HG03159 (cell line): ENCODE measurements around the gene OR9Q1.
"Not testable (repeated sequence)": the region's sequence is repeated elsewhere in the genome, so short reads cannot be mapped to it uniquely, and the experiment has no call there.

Experiments
- ATAC-seq: cut with Tn5 transposase; IDR thresholded peaks from one replicate; pipeline ENCODE4 v1.9.1; 2021; ENCODE audit warnings: mild to moderate bottlenecking, moderate library complexity; ENCODE audit not compliant: unreplicated experiment

OR9Q1 gene

GRCh38 chr11:58023435-58023931, at the start of gene OR9Q1:
TSS of gene OR9Q1 (plus strand) at chr11:58023881. CDS start at chr11:58179445, 155,564 bp downstream.
- ATAC-seq: no peak

GRCh38 chr11:57974132-57974531, 49.5 kb upstream of the OR9Q1 start:
- ATAC-seq: no peak

- ATAC-seq: no peak
Observed at GRCh38 chr11:57974848-57975601, 48.7 kb upstream of the OR9Q1 start.

- ATAC-seq: no peak
Observed at GRCh38 chr11:57977709-57978108, 46.0 kb upstream of the OR9Q1 start.

GRCh38 chr11:57978686-57979531, 44.8 kb upstream of the OR9Q1 start:
- ATAC-seq: no peak

- ATAC-seq: no peak
Observed at GRCh38 chr11:57979532-57980079, 44.1 kb upstream of the OR9Q1 start.

GRCh38 chr11:57980201-57980600, 43.5 kb upstream of the OR9Q1 start:
- ATAC-seq: no peak

GRCh38 chr11:57981536-57981935, 42.1 kb upstream of the OR9Q1 start:
- no peak for ATAC-seq

GRCh38 chr11:57982776-57983175, 40.9 kb upstream of the OR9Q1 start:
- ATAC-seq: no peak

GRCh38 chr11:57983191-57983590, 40.5 kb upstream of the OR9Q1 start:
- ATAC-seq: no peak

GRCh38 chr11:57999523-57999922, 24.2 kb upstream of the OR9Q1 start:
- not testable (repeated sequence) for ATAC-seq

GRCh38 chr11:58000021-58000420, 23.7 kb upstream of the OR9Q1 start:
- not testable (repeated sequence) for ATAC-seq

GRCh38 chr11:58000699-58001098, 23.0 kb upstream of the OR9Q1 start:
- no peak for ATAC-seq

GRCh38 chr11:58003036-58003435, 20.6 kb upstream of the OR9Q1 start:
- ATAC-seq: no peak

- ATAC-seq: no peak
Observed at GRCh38 chr11:58003591-58003990, 20.1 kb upstream of the OR9Q1 start.

- no peak for ATAC-seq
Observed at GRCh38 chr11:58004664-58005063, 19.0 kb upstream of the OR9Q1 start.

- ATAC-seq: no peak
Observed at GRCh38 chr11:58006940-58007339, 16.7 kb upstream of the OR9Q1 start.

GRCh38 chr11:58011771-58012170, 11.9 kb upstream of the OR9Q1 start:
- no peak for ATAC-seq

- ATAC-seq: no peak
Observed at GRCh38 chr11:58024601-58025091, 965 bp downstream of the OR9Q1 start.

- no peak for ATAC-seq
Observed at GRCh38 chr11:58027341-58027740, 3.7 kb downstream of the OR9Q1 start.

- ATAC-seq: no peak
Observed at GRCh38 chr11:58028687-58029411, 5.2 kb downstream of the OR9Q1 start.
